OCI-LY7 (cell line): ENCODE data around the gene RPL28. TPM values are rescaled to one million over a fixed set of nuclear protein-coding genes. Genes with fewer than 3 reads are reported as not detected.

ENCODE experiments used
- BruUV-seq: library from RNA; stranded (reverse); fragments of 400-500 nt; replicated peaks from 2 replicates; lab custom pipeline; 2021; lab: Mats Ljungman, UMichigan
- CTCF ChIA-PET: fragments of 300-600 bp; sonication (Branson Sonifier 250); formaldehyde crosslinking; loops from one replicate; lab custom pipeline; 2022; ENCODE audit warnings: antibody characterized with exemption; ENCODE audit not compliant: unreplicated experiment; lab: Charles Lee
- POLR2A ChIA-PET: fragments of 300-600 bp; sonication (Branson Sonifier 250); formaldehyde crosslinking; loops from one replicate; lab custom pipeline; 2022; ENCODE audit warnings: antibody characterized with exemption; lab: Charles Lee
- DNase-seq: peaks from one replicate; pipeline ENCODE4 v3.0.0-alpha.2; 2015; ENCODE audit warnings: low spot score
- H2AFZ ChIP-seq: fragments of 200-600 bp; sonication (generic), shearing (Covaris generic); 2 replicates; pipeline ENCODE4 v1.6.1; 2014; ENCODE audit warnings: mild to moderate bottlenecking, antibody characterized with exemption, low read length, moderate library complexity
- H3K27ac ChIP-seq: fragments of 200-600 bp; sonication (generic); 2 replicates; pipeline ENCODE4 v1.5.1; 2014; ENCODE audit warnings: mixed run types, low read depth, mild to moderate bottlenecking, moderate library complexity, low read length, inconsistent platforms; ENCODE audit not compliant: poor library complexity, severe bottlenecking
- H3K36me3 ChIP-seq: fragments of 200-600 bp; sonication (generic); 2 replicates; pipeline ENCODE4 v1.6.1; 2014; ENCODE audit warnings: mild to moderate bottlenecking, antibody characterized with exemption, low read length, moderate library complexity, mixed read lengths; ENCODE audit not compliant: insufficient read depth
- H3K4me1 ChIP-seq: fragments of 200-600 bp; sonication (generic); 2 replicates; pipeline ENCODE4 v1.5.1; 2014; ENCODE audit warnings: mild to moderate bottlenecking, low read length; ENCODE audit not compliant: insufficient read depth, poor library complexity, severe bottlenecking
- H3K4me2 ChIP-seq: fragments of 200-600 bp; sonication (generic); 2 replicates; pipeline ENCODE4 v1.6.1; 2014; ENCODE audit warnings: mild to moderate bottlenecking, low read length
- H3K4me3 ChIP-seq: fragments of 200-600 bp; sonication (generic); 2 replicates; pipeline ENCODE4 v1.5.1; 2014; ENCODE audit warnings: mild to moderate bottlenecking, low read depth, low read length; ENCODE audit not compliant: poor library complexity, severe bottlenecking
- H3K79me2 ChIP-seq: fragments of 200-600 bp; sonication (generic); 2 replicates; pipeline ENCODE4 v1.6.1; 2016; ENCODE audit warnings: low read depth, mild to moderate bottlenecking, low read length, moderate library complexity, mixed read lengths; ENCODE audit not compliant: insufficient read depth
- H3K9me2 ChIP-seq: fragments of 200-600 bp; sonication (generic); 2 replicates; pipeline ENCODE4 v1.6.1; 2016; ENCODE audit warnings: mild to moderate bottlenecking, low read length, mixed read lengths; ENCODE audit not compliant: insufficient read depth
- H3K9me3 ChIP-seq: fragments of 200-600 bp; sonication (generic); 2 replicates; pipeline ENCODE4 v1.6.1; 2014; ENCODE audit warnings: mild to moderate bottlenecking, mixed run types, low read length, mixed read lengths
- H4K20me1 ChIP-seq: fragments of 200-600 bp; sonication (generic); 2 replicates; pipeline ENCODE4 v1.6.1; 2014; ENCODE audit warnings: mild to moderate bottlenecking, antibody characterized with exemption, low read length, moderate library complexity, mixed read lengths; ENCODE audit not compliant: insufficient read depth
- CTCF ChIP-seq: fragments of 200-600 bp; sonication (generic); conservative IDR thresholded peaks from 2 replicates; pipeline ENCODE4 v1.5.1; 2014; ENCODE audit warnings: mild to moderate bottlenecking, antibody characterized with exemption, low read length, moderate library complexity, mixed read lengths
- EZH2phosphoT487 ChIP-seq: fragments of 200-600 bp; sonication (generic); IDR thresholded peaks from 2 replicates; pipeline ENCODE4 v1.6.1; 2018; ENCODE audit warnings: low read depth, borderline replicate concordance, mild to moderate bottlenecking, mixed run types, antibody characterized with exemption, low read length, moderate library complexity, mixed read lengths
- intact Hi-C: fragments of 100-400 bp; cut with micrococcal nuclease; formaldehyde crosslinking; loops from one replicate; pipeline ENCODE4 v1.10.0; 2022; ENCODE audit not compliant: unreplicated experiment
- total RNA-seq, 2 experiments: library from RNA; depleted of rRNA in 1 of 2; stranded (reverse); fragments of >200 nt in 1 of 2; shearing (Covaris generic) in 1 of 2; gene quantifications; 2 replicates each; pipeline ENCODE4 v1.2.3, GENCODE V29; 2014 to 2022

RPL28 gene
- total RNA-seq, 2 experiments from 2014 or later = 872 to 2,656 TPM

- H3K79me2 ChIP-seq = no peaks in the 10 kb centered on the region
- H3K27ac ChIP-seq = no peak overlapping the region
- intact Hi-C loops = no loop called here
- CTCF ChIA-PET = no interaction called here
- H4K20me1 ChIP-seq = no peaks in the 10 kb centered on the region
- DNase-seq = no peak
- no peaks in the 10 kb centered on the region for H3K36me3 ChIP-seq
- TF ChIP-seq CTCF (no peak), EZH2phosphoT487 (no peak)
- H3K4me2 ChIP-seq = no peak overlapping the region
- H3K4me1 ChIP-seq = no peaks in the 10 kb centered on the region
- H3K9me2 ChIP-seq = no peaks in the 10 kb centered on the region
- H3K4me3 ChIP-seq = no peak overlapping the region
- H3K9me3 ChIP-seq = no peaks in the 10 kb centered on the region
- no TSS peak for BruUV-seq
- H2AFZ ChIP-seq = no peak overlapping the region
- POLR2A ChIA-PET = no interaction called here
Observed at GRCh38 chr19:55365245-55365644, 20.5 kb upstream of the RPL28 start.

GRCh38 chr19:55365964-55366363 is 19.8 kb upstream of the RPL28 start:
- no TSS peak for BruUV-seq
- Histone ChIP-seq H3K36me3 (no peaks in the 10 kb centered on the region), H3K27ac (no peak overlapping the region), H3K9me2 (no peaks in the 10 kb centered on the region), H3K4me3 (no peak overlapping the region), H2AFZ (no peak overlapping the region), H3K9me3 (no peaks in the 10 kb centered on the region), H3K79me2 (no peaks in the 10 kb centered on the region), H4K20me1 (no peaks in the 10 kb centered on the region), H3K4me1 (no peaks in the 10 kb centered on the region), H3K4me2 (no peak overlapping the region)
- ChIA-PET CTCF (no interaction called here), POLR2A (no interaction called here)
- TF ChIP-seq CTCF (no peak), EZH2phosphoT487 (no peak)
- no peak for DNase-seq
- intact Hi-C loops = no loop called here

GRCh38 chr19:55366790-55367189 is 18.9 kb upstream of the RPL28 start:
- Histone ChIP-seq H3K27ac (no peak overlapping the region), H3K9me2 (no peaks in the 10 kb centered on the region), H3K9me3 (no peaks in the 10 kb centered on the region), H3K36me3 (no peaks in the 10 kb centered on the region), H3K79me2 (no peaks in the 10 kb centered on the region), H3K4me1 (no peaks in the 10 kb centered on the region), H3K4me3 (no peak overlapping the region), H4K20me1 (no peaks in the 10 kb centered on the region), H2AFZ (no peak overlapping the region), H3K4me2 (no peak overlapping the region)
- TF ChIP-seq EZH2phosphoT487 = no peak
- TF ChIP-seq CTCF = no peak
- CTCF ChIA-PET = no interaction called here
- POLR2A ChIA-PET = no interaction called here
- BruUV-seq = no TSS peak
- DNase-seq = no peak
- intact Hi-C loops = no loop called here
